ENCODE data around the gene STX3. TPM values are rescaled to one million over a fixed set of nuclear protein-coding genes. Genes with fewer than 3 reads are reported as not detected.

The STX3 gene
- total and polyA plus RNA-seq, 2 of the 8 experiments (the other 6 are each of a cell fraction or from before 2014, with no cell fraction given), result 50.5 to 56.1 TPM

DNA sequence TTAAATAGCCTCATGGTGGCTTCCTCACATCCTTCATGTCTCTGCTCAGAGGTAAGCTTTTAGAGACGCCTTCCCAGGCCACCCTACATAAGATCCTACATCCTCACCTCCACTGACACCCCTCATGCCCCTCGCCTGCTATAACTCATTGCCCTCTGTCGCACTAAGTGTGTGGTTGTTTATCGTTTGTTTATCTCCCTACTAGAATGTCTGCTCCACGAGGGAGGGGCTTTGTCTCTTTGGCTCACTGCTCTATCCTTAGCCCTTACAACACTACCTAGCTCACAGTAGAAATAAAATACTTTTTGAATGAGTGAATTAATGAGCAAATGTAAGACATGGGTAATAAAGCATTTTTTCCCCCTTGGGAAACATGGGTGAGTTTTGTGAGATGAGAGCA, 91.4 kb downstream of the STX3 start:
- no peak overlapping the region for H4K91ac ChIP-seq (replicated peaks; ENCODE audit: insufficient read length, low read length)
- FAIRE-seq, result no peak
- no peak overlapping the region for H3K18ac ChIP-seq (ENCODE audit: extremely low read depth, low read length)
- H2BK20ac ChIP-seq (ENCODE audit: low read length), result no peak overlapping the region
- WGBS, 2 experiments (ENCODE audit: extremely low coverage in 1 of 2, insufficient coverage in 1 of 2, insufficient read length in 1 of 2, insufficient replicate concordance in 2 of 2, low coverage in 1 of 2, low lambda C conversion rate in 2 of 2, missing lambda C conversion rate in 1 of 2), result 87% methylated on average over 5 of the region's 5 CpGs; no CpG with 5 or more reads in 1 of the 2 experiments
- ChIA-PET CTCF (ENCODE audit: partially characterized antibody) (interaction anchor here (3.6 kb wide), 1 partner anchor 24 kb away, joined by 8 read pairs; no protein-coding TSS in a partner anchor), POLR2A (ENCODE audit: partially characterized antibody) (no interaction called here)
- no peak for DNase-seq (ENCODE audit: low read depth in 1 of 2, low spot score in 2 of 2)
- no peak overlapping the region for H2BK120ac ChIP-seq (replicated peaks; ENCODE audit: low read depth, low read length)
- H3K4me2 ChIP-seq (ENCODE audit: insufficient read depth in 1 of 2, low read depth in 2 of 2, low read length in 2 of 2), result no peak overlapping the region
- no peak overlapping the region for H3K56ac ChIP-seq (replicated peaks; ENCODE audit: insufficient read length, low read depth, low read length)
- no peak overlapping the region for H4K5ac ChIP-seq (ENCODE audit: insufficient read length, low read depth, low read length)
- no peaks in the 10 kb centered on the region for H3K79me2 ChIP-seq (ENCODE audit: control insufficient read depth in 1 of 2, insufficient read depth in 2 of 2, low read length in 2 of 2)
- H3K14ac ChIP-seq (ENCODE audit: insufficient read length), result no peak overlapping the region
- H3K4me3 ChIP-seq (ENCODE audit: extremely low read depth in 1 of 4, insufficient read depth in 2 of 4, low read depth in 3 of 4, low read length in 4 of 4), result no peak overlapping the region
- no peak overlapping the region for H2AK5ac ChIP-seq (ENCODE audit: low read depth, low read length)
- H2BK15ac ChIP-seq (ENCODE audit: low read length), result no peak overlapping the region
- H3K4me1 ChIP-seq (replicated peaks in 1 of 4; ENCODE audit: control insufficient read depth in 3 of 4, insufficient read depth in 4 of 4, low read length in 3 of 4), result peaks cover 0 to 4% (median 2%) of the 10 kb centered on the region in 4 experiments; a peak in 3 of 7 replicates
- no peaks in the 10 kb centered on the region for H4K20me1 ChIP-seq (replicated peaks in 1 of 2; ENCODE audit: control insufficient read depth in 1 of 2, insufficient read depth in 2 of 2, low read length in 2 of 2)
- no peak overlapping the region for H3K9ac ChIP-seq (replicated peaks in 1 of 4; ENCODE audit: extremely low read depth in 1 of 4, low read depth in 3 of 4, low read length in 3 of 4)
- H3K9me3 ChIP-seq (ENCODE audit: insufficient read depth in 2 of 2, low read depth in 1 of 2, low read length in 1 of 2), result 0 out of 4 replicates have a peak, but pooled peaks cover 0 to 4% of the 10 kb centered on the region in 2 experiments
- no peaks in the 10 kb centered on the region for H3K27me3 ChIP-seq (replicated peaks in 1 of 4; ENCODE audit: control insufficient read depth in 3 of 4, extremely low read depth in 1 of 4, insufficient read depth in 3 of 4, low read length in 3 of 4)
- no peaks in the 10 kb centered on the region for H3K23me2 ChIP-seq (ENCODE audit: low read depth, low read length)
- H3K36me3 ChIP-seq (ENCODE audit: control insufficient read depth in 2 of 4, insufficient read depth in 4 of 4, low read length in 3 of 4), result no peaks in the 10 kb centered on the region
- H2BK12ac ChIP-seq (ENCODE audit: low read depth, low read length), result no peak overlapping the region
- H3K4ac ChIP-seq (replicated peaks; ENCODE audit: insufficient read length, low read depth, low read length), result no peak overlapping the region
- H3K23ac ChIP-seq (ENCODE audit: insufficient read length), result no peak overlapping the region
- no peaks in the 10 kb centered on the region for H3K79me1 ChIP-seq (ENCODE audit: low read depth, low read length)
- H2AFZ ChIP-seq (ENCODE audit: low read length), result 0 out of 2 replicates have a peak overlapping the region, but pooled peaks have one; percentile 5
- H2BK5ac ChIP-seq (ENCODE audit: low read depth, low read length), result no peak overlapping the region
- H4K8ac ChIP-seq (ENCODE audit: extremely low read depth, insufficient read depth, low read length), result no peak overlapping the region; the same call in 1 of the 2 replicates
- H3K27ac ChIP-seq (ENCODE audit: low read depth, low read length), result no peak overlapping the region
- TF ChIP-seq TAF1 (IDR thresholded peaks at IDR 0.05; ENCODE audit: low read depth, low read length), result no peak
- TF ChIP-seq POLR2A (IDR thresholded peaks at IDR 0.05; ENCODE audit: control extremely low read depth in 1 of 2, low read depth in 2 of 2, low read length in 2 of 2), result no peak
- no peak for TF ChIP-seq TAF7 (optimal IDR thresholded peaks at IDR 0.05; ENCODE audit: borderline replicate concordance, low read depth, low read length)
- no peak for TF ChIP-seq SIX5 (IDR thresholded peaks at IDR 0.05; ENCODE audit: low read depth, low read length)
- TF ChIP-seq, protein P1, sequence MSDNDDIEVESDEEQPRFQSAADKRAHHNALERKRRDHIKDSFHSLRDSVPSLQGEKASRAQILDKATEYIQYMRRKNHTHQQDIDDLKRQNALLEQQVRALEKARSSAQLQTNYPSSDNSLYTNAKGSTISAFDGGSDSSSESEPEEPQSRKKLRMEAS (IDR thresholded peaks at IDR 0.05), result no peak
- no peak for TF ChIP-seq CBX5 (IDR thresholded peaks at IDR 0.05; ENCODE audit: low read depth, low read length)
- no peak for TF ChIP-seq RFX5 (IDR thresholded peaks at IDR 0.05; ENCODE audit: borderline replicate concordance, low read depth, low read length)
- no peak for TF ChIP-seq MAFK (IDR thresholded peaks at IDR 0.05; ENCODE audit: low read depth, low read length)
- TF ChIP-seq SRF (IDR thresholded peaks at IDR 0.05; ENCODE audit: low read depth, low read length), result no peak
- no peak for TF ChIP-seq ASH2L (IDR thresholded peaks at IDR 0.05; ENCODE audit: low read length)
- TF ChIP-seq CREB1 (IDR thresholded peaks at IDR 0.05), result no peak
- no peak for TF ChIP-seq PHF8 (conservative IDR thresholded peaks at IDR 0.05; ENCODE audit: low read depth, low read length)
- TF ChIP-seq POLR2AphosphoS5 (IDR thresholded peaks at IDR 0.05; ENCODE audit: low read depth, low read length), result no peak
- no peak for TF ChIP-seq KDM5A (IDR thresholded peaks at IDR 0.05; ENCODE audit: low read length)

Data from H1 (cell line).